ENCODE results near the gene FAM124B. TPM values are rescaled to one million over a fixed set of nuclear protein-coding genes. Genes with fewer than 3 reads are reported as not detected.

FAM124B gene
- total and polyA plus RNA-seq, 2 of the 8 experiments (the other 6 are each of a cell fraction or from before 2014, with no cell fraction given) = 2.1 to 2.6 TPM

DNA sequence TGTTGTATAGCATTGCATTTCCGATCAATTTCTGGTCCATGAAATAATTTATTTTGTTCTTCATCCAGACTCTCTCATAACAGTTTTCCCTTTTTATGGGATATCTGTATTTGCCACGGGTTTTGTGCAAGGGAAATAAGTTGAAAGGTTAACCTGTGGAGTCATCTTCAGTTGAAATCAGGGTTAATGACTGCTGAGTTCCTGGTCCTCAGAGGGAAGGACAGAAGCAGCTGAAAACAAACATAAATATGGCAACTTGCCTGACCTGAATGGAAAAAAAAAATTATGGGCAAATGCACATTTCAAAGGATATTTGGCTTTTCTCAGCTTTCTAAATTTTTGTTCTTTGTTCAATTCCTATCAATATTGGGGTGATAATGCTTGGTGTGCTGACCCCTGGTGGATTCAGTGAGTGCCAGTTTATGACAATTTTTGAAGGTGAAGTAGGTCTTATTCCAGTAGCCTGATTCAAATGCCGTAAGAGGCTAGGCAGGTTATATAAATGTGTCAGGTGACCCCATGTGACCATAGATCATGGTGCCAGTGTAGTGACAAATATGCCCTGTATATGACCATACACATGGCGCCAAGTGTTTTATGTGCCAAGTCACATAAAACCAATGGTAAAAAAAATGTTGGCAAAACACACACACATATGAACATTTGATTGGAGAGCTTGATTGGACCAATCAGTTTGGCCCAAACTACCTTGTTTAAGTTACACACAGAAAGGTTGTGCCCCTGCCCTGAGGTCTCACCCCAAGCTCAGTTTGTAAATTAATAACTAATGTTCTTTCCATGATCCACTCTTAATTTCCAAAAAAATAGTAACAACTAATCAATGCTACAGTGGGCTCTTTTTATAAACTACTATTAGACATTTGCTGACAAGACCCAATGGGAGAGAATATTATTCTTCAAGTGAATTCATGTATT, 47.6 kb upstream of the FAM124B start:
- Histone ChIP-seq H2BK120ac (replicated peaks; ENCODE audit: low read depth, low read length) (no peak overlapping the region), H3K27me3 (replicated peaks in 1 of 4; ENCODE audit: control insufficient read depth in 3 of 4, extremely low read depth in 1 of 4, insufficient read depth in 3 of 4, low read length in 3 of 4) (no peaks in the 10 kb centered on the region), H3K14ac (ENCODE audit: insufficient read length) (no peak overlapping the region), H3K4ac (replicated peaks; ENCODE audit: insufficient read length, low read depth, low read length) (no peak overlapping the region), H2BK20ac (ENCODE audit: low read length) (no peak overlapping the region), H3K23ac (ENCODE audit: insufficient read length) (no peak overlapping the region), H3K4me1 (replicated peaks in 1 of 4; ENCODE audit: control insufficient read depth in 3 of 4, insufficient read depth in 4 of 4, low read length in 3 of 4) (no peaks in the 10 kb centered on the region), H2BK15ac (ENCODE audit: low read length) (no peak overlapping the region), H3K9me3 (ENCODE audit: insufficient read depth in 2 of 2, low read depth in 1 of 2, low read length in 1 of 2) (no peaks in the 10 kb centered on the region), H3K27ac (ENCODE audit: low read depth, low read length) (no peak overlapping the region), H2BK12ac (ENCODE audit: low read depth, low read length) (no peak overlapping the region), H3K18ac (ENCODE audit: extremely low read depth, low read length) (no peak overlapping the region), H2AFZ (ENCODE audit: low read length) (peak overlapping the region; percentile 35; the same call in 1 of the 2 replicates), H3K4me3 (ENCODE audit: extremely low read depth in 1 of 4, insufficient read depth in 2 of 4, low read depth in 3 of 4, low read length in 4 of 4) (no peak overlapping the region), H3K9ac (replicated peaks in 1 of 4; ENCODE audit: extremely low read depth in 1 of 4, low read depth in 3 of 4, low read length in 3 of 4) (no peak overlapping the region), H3K23me2 (ENCODE audit: low read depth, low read length) (no peaks in the 10 kb centered on the region), H2AK5ac (ENCODE audit: low read depth, low read length) (no peak overlapping the region), H4K91ac (replicated peaks; ENCODE audit: insufficient read length, low read length) (no peak overlapping the region), H4K20me1 (replicated peaks in 1 of 2; ENCODE audit: control insufficient read depth in 1 of 2, insufficient read depth in 2 of 2, low read length in 2 of 2) (no peaks in the 10 kb centered on the region), H3K56ac (replicated peaks; ENCODE audit: insufficient read length, low read depth, low read length) (no peak overlapping the region), H4K8ac (ENCODE audit: extremely low read depth, insufficient read depth, low read length) (no peak overlapping the region), H3K79me1 (ENCODE audit: low read depth, low read length) (no peaks in the 10 kb centered on the region), H3K4me2 (ENCODE audit: insufficient read depth in 1 of 2, low read depth in 2 of 2, low read length in 2 of 2) (no peak overlapping the region), H3K79me2 (ENCODE audit: control insufficient read depth in 1 of 2, insufficient read depth in 2 of 2, low read length in 2 of 2) (no peaks in the 10 kb centered on the region), H4K5ac (ENCODE audit: insufficient read length, low read depth, low read length) (no peak overlapping the region), H3K36me3 (ENCODE audit: control insufficient read depth in 2 of 4, insufficient read depth in 4 of 4, low read length in 3 of 4) (no peaks in the 10 kb centered on the region), H2BK5ac (ENCODE audit: low read depth, low read length) (no peak overlapping the region)
- no peak for DNase-seq (ENCODE audit: low read depth in 1 of 2, low spot score in 2 of 2)
- no peak for FAIRE-seq
- ChIA-PET POLR2A (ENCODE audit: partially characterized antibody) (interaction anchor here (0.6 to 1.0 kb wide), 2 partner anchors 20 to 32 kb away, joined by 3 read pairs; no protein-coding TSS in a partner anchor), CTCF (ENCODE audit: partially characterized antibody) (interaction anchor here (0.6 to 2.9 kb wide), 40 partner anchors 8 to 425 kb away, joined by 3 to 22 read pairs (median 4); no protein-coding TSS in a partner anchor)
- WGBS, 2 experiments (ENCODE audit: extremely low coverage in 1 of 2, insufficient coverage in 1 of 2, insufficient read length in 1 of 2, insufficient replicate concordance in 2 of 2, low coverage in 1 of 2, low lambda C conversion rate in 2 of 2, missing lambda C conversion rate in 1 of 2) = 77% methylated on average over 4 of the region's 4 CpGs; no CpG with 5 or more reads in 1 of the 2 experiments
- TF ChIP-seq BACH1 (IDR thresholded peaks at IDR 0.05; ENCODE audit: low read length) (no peak), POLR2AphosphoS5 (IDR thresholded peaks at IDR 0.05; ENCODE audit: low read depth, low read length) (no peak), CBX8 (IDR thresholded peaks at IDR 0.05; ENCODE audit: borderline replicate concordance, low read depth, low read length) (no peak), JUND (IDR thresholded peaks at IDR 0.05; ENCODE audit: low read length) (no peak), RXRA (IDR thresholded peaks at IDR 0.05; ENCODE audit: insufficient read depth, low read depth, low read length) (no peak), TCF12 (IDR thresholded peaks at IDR 0.05; ENCODE audit: low read depth, low read length) (no peak), RAD21 (IDR thresholded peaks at IDR 0.05 in 1 of 2, conservative IDR thresholded peaks at IDR 0.05 in 1 of 2; ENCODE audit: low read depth in 2 of 2, low read length in 2 of 2) (peak; percentile 53 to 65)
- TF ChIP-seq, protein P1, sequence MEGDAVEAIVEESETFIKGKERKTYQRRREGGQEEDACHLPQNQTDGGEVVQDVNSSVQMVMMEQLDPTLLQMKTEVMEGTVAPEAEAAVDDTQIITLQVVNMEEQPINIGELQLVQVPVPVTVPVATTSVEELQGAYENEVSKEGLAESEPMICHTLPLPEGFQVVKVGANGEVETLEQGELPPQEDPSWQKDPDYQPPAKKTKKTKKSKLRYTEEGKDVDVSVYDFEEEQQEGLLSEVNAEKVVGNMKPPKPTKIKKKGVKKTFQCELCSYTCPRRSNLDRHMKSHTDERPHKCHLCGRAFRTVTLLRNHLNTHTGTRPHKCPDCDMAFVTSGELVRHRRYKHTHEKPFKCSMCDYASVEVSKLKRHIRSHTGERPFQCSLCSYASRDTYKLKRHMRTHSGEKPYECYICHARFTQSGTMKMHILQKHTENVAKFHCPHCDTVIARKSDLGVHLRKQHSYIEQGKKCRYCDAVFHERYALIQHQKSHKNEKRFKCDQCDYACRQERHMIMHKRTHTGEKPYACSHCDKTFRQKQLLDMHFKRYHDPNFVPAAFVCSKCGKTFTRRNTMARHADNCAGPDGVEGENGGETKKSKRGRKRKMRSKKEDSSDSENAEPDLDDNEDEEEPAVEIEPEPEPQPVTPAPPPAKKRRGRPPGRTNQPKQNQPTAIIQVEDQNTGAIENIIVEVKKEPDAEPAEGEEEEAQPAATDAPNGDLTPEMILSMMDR (IDR thresholded peaks at IDR 0.05; ENCODE audit: control extremely low read depth in 1 of 3, insufficient read depth in 1 of 3, low read depth in 1 of 3, low read length in 3 of 3) = peak in 2 of 3 experiments; percentile 46 to 66; a peak in 3 of 4 replicates

Measured in H1 (cell line).